ENCODE measurements around the gene GIT2.
A peak's percentile ranks its signal among the peaks of the same experiment; 100 is the strongest.

GIT2 gene

DNA sequence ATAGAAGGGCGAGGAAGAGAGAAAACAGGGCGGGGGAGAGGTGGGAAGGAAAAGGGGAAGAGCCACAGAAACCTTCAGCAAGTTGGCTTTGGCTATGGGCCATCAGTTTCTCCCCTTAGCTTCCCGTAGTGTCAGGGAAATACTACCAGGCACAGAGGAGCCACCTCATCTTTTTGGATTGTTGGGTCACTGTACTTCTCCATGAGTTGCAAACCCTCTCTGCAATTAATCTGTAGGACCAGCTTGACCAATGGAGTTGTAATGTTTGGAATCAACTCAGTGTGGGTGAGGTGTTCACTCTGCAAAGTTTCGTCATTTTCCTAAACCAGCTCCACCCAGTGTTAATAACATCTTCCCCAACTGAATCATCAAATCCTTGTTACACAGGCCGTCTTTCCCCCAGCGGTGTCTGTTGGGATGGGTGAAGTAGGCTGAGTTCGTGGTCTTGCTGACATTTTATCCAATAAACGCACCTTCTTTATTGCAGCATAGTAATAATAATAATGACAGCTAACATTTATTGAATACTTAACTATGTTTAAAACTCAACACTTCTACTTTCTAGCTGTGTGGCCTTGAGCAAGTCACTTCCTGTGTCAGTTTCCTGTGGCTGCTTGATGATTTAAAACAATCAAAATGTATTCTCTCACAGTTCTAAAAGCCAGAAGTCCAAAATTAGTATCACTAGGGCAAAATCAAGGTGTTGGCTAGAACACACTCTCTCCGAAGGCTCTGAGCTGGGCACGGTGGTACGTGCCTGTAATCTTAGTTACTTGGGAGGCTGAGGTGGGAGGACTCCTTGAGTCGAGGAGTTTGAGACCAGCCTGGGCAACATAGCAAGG, 107.8 kb downstream of the GIT2 start:
- peak; percentile 37 for DNase-seq

DNA sequence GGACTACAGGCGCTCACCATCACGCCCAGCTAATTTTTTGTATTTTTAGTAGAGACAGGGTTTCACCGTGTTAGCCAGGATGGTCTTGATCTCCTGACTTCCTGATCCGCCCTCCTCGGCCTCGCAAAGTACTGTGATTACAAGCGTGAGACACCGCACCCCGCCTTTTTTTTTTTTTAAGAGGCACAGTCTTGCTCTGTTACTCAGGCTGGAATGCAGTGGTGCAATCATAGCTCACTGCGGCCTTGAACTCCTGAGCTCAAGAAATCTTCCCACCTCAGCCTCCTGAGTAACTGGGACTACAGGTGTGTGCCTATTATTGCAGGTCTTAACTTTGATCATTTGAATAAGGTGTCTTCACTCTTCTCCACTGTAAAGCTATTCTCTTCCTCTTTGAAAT, 110.6 kb downstream of the GIT2 start:
- no peak for DNase-seq

DNA sequence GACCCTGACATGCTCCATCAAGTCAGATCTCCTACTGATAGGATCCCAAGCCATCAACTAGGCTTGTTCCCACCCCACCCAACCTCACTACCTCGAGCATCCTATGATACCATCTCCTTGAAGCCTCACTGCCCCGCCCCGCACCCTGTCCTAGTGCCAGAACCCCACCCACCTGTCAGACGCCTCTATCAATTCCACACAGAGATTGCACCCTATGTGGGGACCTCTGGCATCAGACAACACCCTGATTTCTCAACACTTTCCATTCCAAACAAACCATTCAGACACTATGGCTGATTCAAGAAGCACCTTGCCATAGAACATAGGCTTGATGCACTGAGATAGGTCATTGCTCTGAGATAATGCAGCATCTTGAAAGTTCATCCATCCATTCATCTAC, 112.7 kb downstream of the GIT2 start:
- no peak for DNase-seq

DNA sequence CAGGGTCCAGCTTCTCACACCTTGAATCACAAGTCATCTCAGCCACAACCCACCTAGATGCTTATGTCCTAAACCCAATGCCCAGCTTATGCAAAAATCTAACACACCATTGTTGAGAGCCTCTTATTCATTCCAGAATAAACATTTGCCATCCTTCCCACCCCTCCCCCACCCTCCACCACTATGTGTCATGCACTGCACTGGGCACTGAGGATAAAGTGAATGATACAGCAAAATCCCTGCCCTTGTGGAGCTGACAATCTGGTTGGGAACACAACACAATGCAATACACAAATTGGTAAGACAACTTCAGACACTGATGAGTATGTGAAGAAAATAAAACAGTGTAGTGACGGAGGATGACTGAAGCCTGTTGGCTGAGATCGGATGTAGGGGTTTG, 114.4 kb downstream of the GIT2 start:
- no peak for DNase-seq

DNA sequence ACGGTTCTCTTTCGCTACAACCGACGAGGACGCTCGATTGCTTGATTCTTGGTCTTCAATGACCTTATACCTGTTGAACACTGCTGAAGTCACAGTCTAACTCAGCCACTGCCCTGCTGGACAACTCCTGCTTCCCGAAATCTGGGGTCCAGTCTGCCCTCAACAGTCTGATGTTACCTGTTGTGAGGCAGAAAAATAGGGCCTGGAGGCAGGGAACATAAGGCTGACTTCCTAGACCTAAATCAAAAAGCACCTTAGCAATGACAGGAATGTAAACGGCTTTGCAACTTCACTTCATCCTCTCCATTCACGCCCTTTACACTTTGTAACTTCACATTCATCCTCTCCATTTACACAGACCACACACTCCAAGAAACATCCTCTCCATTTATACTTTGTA, 115.2 kb downstream of the GIT2 start:
- no peak for DNase-seq

DNA sequence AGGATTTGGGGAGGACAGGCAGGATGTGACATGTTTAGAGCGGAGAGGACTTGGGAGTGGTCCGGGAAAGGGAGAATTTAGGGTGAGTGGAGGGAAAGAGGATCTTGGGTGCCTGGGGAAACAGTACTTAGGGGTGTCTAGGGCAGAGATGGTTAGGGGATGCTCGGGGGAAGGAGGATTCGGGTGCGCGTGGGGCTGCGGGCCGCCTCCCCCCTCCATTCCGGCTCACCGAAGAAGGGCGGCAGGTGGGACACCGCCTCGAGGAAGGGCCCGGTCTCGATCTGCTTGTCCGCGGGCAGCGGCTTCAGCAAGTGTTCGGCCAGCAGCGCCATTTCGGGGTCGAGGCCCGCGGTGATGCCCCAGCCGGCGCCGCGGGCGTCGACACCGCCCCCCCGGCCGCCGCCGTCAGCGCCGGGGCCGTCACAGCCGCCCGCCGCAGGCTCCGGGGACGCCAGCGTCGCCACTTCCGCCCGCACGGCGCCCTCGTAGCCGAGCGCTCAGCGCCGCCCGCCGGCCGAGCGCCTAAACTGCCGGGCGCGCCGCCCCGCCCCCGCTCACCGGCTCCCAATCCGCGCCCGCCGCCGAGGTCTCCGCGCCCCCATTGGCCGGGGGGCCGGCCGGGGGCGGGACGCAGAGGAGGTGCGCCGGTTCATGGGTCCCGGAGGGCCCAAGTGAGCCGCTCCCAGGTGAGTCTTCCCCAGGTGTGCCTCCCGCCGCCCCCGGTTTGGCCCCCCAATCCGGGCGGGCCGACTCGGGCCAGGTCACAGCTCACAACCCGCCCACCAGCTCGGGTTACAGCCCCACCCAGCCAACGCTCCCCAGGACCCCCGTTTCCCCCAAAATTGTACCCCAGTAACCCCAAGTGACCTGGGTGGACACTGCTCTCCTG, 115.9 kb downstream of the GIT2 start, which contains the start of gene GLTP:
TSS of gene GLTP (minus strand) at position 499 of the 889 bp plus-strand sequence. CDS start at position 332, 167 bp downstream.
- DNase-seq: peak; percentile 88
